K562 (cell line): Measurements from ENCODE around the gene SLBP. TPM values are rescaled to one million over a fixed set of nuclear protein-coding genes. Genes with fewer than 3 reads are reported as not detected.
A peak's percentile ranks its signal among the peaks of the same experiment; 100 is the strongest.

Experiments
- ATAC-seq: fragments of 200-7000 bp; cut with Tn5 transposase; 3 replicates; pipeline ENCODE4 v1.9.1; 2020; ENCODE audit warnings: moderate library complexity
- BruUV-seq: library from RNA; stranded (reverse); fragments of 400-500 nt; replicated peaks from 2 replicates; lab custom pipeline; 2021; lab: Mats Ljungman, UMichigan
- CTCF ChIA-PET: fragments of 300-600 bp; formaldehyde crosslinking; extraction: SDS; loops from one replicate; lab custom pipeline; 2021; ENCODE audit warnings: low intra/inter-chr PET ratio; lab: Yijun Ruan, JAX
- POLR2A ChIA-PET: fragments of 300-600, 350-650 bp; sonication (Branson Sonifier 250); formaldehyde crosslinking; extraction: SDS; loops from one replicate; lab custom pipeline; 2021; ENCODE audit warnings: antibody characterized with exemption, inconsistent platforms; lab: Yijun Ruan, JAX
- DNase-seq, 4 experiments: peaks; one replicate each; pipeline versions ENCODE4 v3.0.0 to v3.0.0-alpha.2; 2011 to 2018; ENCODE audit warnings: low spot score in 3 of 4, mixed read lengths in 3 of 4; ENCODE audit errors: extremely low read depth in 1 of 4
- FAIRE-seq: peaks from 2 replicates; lab custom pipeline; 2011; peaks lifted over from hg19 to GRCh38; lab: Jason Lieb, UNC
- H2AFZ ChIP-seq: 2 replicates; pipeline ENCODE4 v1.6.0; 2011; ENCODE audit warnings: low read depth, low read length, control low read depth, inconsistent platforms
- H3K27ac ChIP-seq: fragments of 200-600 bp; 3 replicates; pipeline ENCODE4 v1.8.0; 2011; ENCODE audit warnings: low read depth, mild to moderate bottlenecking, control low read depth, inconsistent platforms, low read length, moderate library complexity, mixed read lengths; ENCODE audit errors: extremely low read depth
- H3K27me3 ChIP-seq, 2 experiments: fragments of 300-600 bp in 1 of 2; 2 replicates in 1 of 2; 3 replicates in 1 of 2; pipeline versions ENCODE4 v1.6.0 to v1.8.0; 2011; ENCODE audit warnings: inconsistent platforms in 2 of 2, low read length in 2 of 2, mild to moderate bottlenecking in 1 of 2, mixed read lengths in 1 of 2, moderate library complexity in 1 of 2; ENCODE audit not compliant: control insufficient read depth in 2 of 2, insufficient read depth in 2 of 2
- H3K36me3 ChIP-seq: fragments of 300-600 bp; 3 replicates; pipeline ENCODE4 v1.8.0; 2011; ENCODE audit warnings: mild to moderate bottlenecking, low read length, inconsistent platforms; ENCODE audit not compliant: control insufficient read depth, insufficient read depth
- H3K4me1 ChIP-seq, 2 experiments: fragments of 200-600 bp in 1 of 2; replicated peaks in 1 of 2; 2 replicates in 1 of 2; 3 replicates in 1 of 2; pipeline versions ENCODE4 v1.5.1 to v1.8.0; 2011; ENCODE audit warnings: inconsistent platforms in 2 of 2, low read length in 2 of 2, mild to moderate bottlenecking in 1 of 2, mixed read lengths in 1 of 2, moderate library complexity in 1 of 2; ENCODE audit not compliant: control insufficient read depth in 2 of 2, insufficient read depth in 2 of 2
- H3K4me2 ChIP-seq: 2 replicates; pipeline ENCODE4 v1.6.1; 2011; ENCODE audit warnings: low read length, control low read depth, inconsistent platforms, mixed read lengths; ENCODE audit not compliant: insufficient read depth
- H3K4me3 ChIP-seq: fragments of 200-600 bp; sonication (generic), shearing (Covaris generic); 2 replicates; pipeline ENCODE4 v1.5.1; 2016; ENCODE audit warnings: control low read depth, inconsistent platforms
- H3K79me2 ChIP-seq: fragments of 200-600 bp; 3 replicates; pipeline ENCODE4 v1.8.0; 2011; ENCODE audit warnings: low read length, inconsistent platforms; ENCODE audit not compliant: control insufficient read depth, insufficient read depth
- H3K9ac ChIP-seq, 2 experiments: 2 replicates each; pipeline versions ENCODE4 v1.6.0 to v1.6.1; 2011; ENCODE audit warnings: low read depth in 2 of 2, low read length in 2 of 2, control low read depth in 1 of 2, inconsistent platforms in 1 of 2, mild to moderate bottlenecking in 1 of 2, mixed read lengths in 1 of 2; ENCODE audit not compliant: insufficient read depth in 1 of 2
- H3K9me1 ChIP-seq: one replicate; pipeline ENCODE4 v1.6.0; 2011; ENCODE audit warnings: inconsistent platforms, mild to moderate bottlenecking, low read length, moderate library complexity; ENCODE audit not compliant: control insufficient read depth, insufficient read depth
- H3K9me3 ChIP-seq: replicated peaks from 2 replicates; pipeline ENCODE4 v1.5.1; 2011; ENCODE audit warnings: low read depth, low read length, inconsistent platforms; ENCODE audit not compliant: control insufficient read depth, insufficient read depth
- H4K20me1 ChIP-seq: replicated peaks from 2 replicates; pipeline ENCODE4 v1.6.1; 2011; ENCODE audit warnings: low read length, inconsistent platforms, mixed read lengths; ENCODE audit not compliant: control insufficient read depth, insufficient read depth
- CREBBP ChIP-seq: IDR thresholded peaks from one replicate; pipeline ENCODE4 v1.6.1; 2012; ENCODE audit warnings: low read depth, mild to moderate bottlenecking, control low read depth, inconsistent platforms, low read length
- HCFC1 ChIP-seq: IDR thresholded peaks from 2 replicates; pipeline ENCODE4 v1.6.1; 2012; ENCODE audit warnings: low read depth, low read length, improper control_type of control experiment
- HMG20A ChIP-seq: fragments of 450-650 bp; formaldehyde crosslinking; conservative IDR thresholded peaks from 2 replicates; pipeline ENCODE4 v1.4.0; 2020; ENCODE audit warnings: mild to moderate bottlenecking, mixed read lengths
- JUND ChIP-seq, 2 experiments: IDR thresholded peaks; 2 replicates in 1 of 2; 3 replicates in 1 of 2; pipeline ENCODE4 v1.6.1; 2011; ENCODE audit warnings: borderline replicate concordance in 2 of 2, low read depth in 2 of 2, low read length in 2 of 2, improper control_type of control experiment in 1 of 2, missing biosample characterization in 1 of 2, missing genetic modification characterization in 1 of 2, missing genetic modification reagents in 1 of 2
- KDM4B ChIP-seq, 2 experiments: fragments of 450-650 bp in 1 of 2; sonication (generic) in 1 of 2; IDR thresholded peaks; 2 replicates each; pipeline ENCODE4 v1.6.1; 2016 to 2017; ENCODE audit warnings: borderline replicate concordance in 2 of 2, antibody characterized with exemption in 1 of 2, low read depth in 1 of 2, mild to moderate bottlenecking in 1 of 2
- PHF20 ChIP-seq: fragments of 450-650 bp; IDR thresholded peaks from 2 replicates; pipeline ENCODE4 v1.6.1; 2018; ENCODE audit not compliant: partially characterized antibody
- RB1 ChIP-seq: fragments of 450-650 bp; IDR thresholded peaks from 2 replicates; pipeline ENCODE4 v1.6.1; 2017; ENCODE audit warnings: low read depth, mild to moderate bottlenecking
- TBP ChIP-seq: optimal IDR thresholded peaks from 2 replicates; pipeline ENCODE3; 2011; ENCODE audit warnings: low read depth, low read length, improper control_type of control experiment
- WGBS: fragments of 100-300 bp; shearing (Covaris generic); methylation state at CpG from one replicate; pipeline ENCODE4 v1.1.6; 2016; ENCODE audit warnings: low coverage, mixed read lengths; ENCODE audit not compliant: insufficient coverage; ENCODE audit errors: missing lambda C conversion rate; 5-methylcytosine and 5-hydroxymethylcytosine counted together
- in situ Hi-C: fragments of 300-500 bp; cut with MboI; formaldehyde crosslinking; loops from 4 replicates; pipeline ENCODE4 v1.15.0; 2018; ENCODE audit warnings: inconsistent platforms, mixed read lengths
- intact Hi-C: fragments of 100-400 bp; cut with micrococcal nuclease; formaldehyde crosslinking; loops from 2 replicates; pipeline ENCODE4 v1.14.2; 2022
- polyA plus RNA-seq, 8 experiments: library from polyadenylated mRNA; depleted of rRNA in 4 of 8; stranded (reverse) in 5 of 8; unstranded in 3 of 8; fragments of >200 nt; fragmentation: Nextera tagmentation in 2 of 8; fragmentation: Illumina TruSeq in 1 of 8; extraction: Ambion mirVana in 2 of 8; extraction: Trizol in 1 of 8; gene quantifications; 2 replicates each; pipeline versions ENCODE4 v1.2.1 to v1.2.3, GENCODE V29; 2011 to 2014; ENCODE audit warnings: inconsistent platforms in 1 of 8, missing spikeins in 1 of 8
- total RNA-seq, 7 experiments: library from RNA; depleted of rRNA in 6 of 7; stranded (reverse); fragments of >200 nt in 6 of 7; fragmentation: Illumina TruSeq in 2 of 7; extraction: Trizol in 2 of 7; gene quantifications; 2 replicates each; pipeline versions ENCODE4 v1.2.1 to v1.2.3, GENCODE V29; 2011 to 2021; ENCODE audit warnings: low replicate concordance in 1 of 7
- TF ChIP-seq, protein P1 (sequence below), 3 experiments: fragments of 200-800 bp in 1 of 3; fragments of 250-450 bp in 1 of 3; fragments of 450-650 bp in 1 of 3; sonication (Bioruptor Pico) in 1 of 3; sonication (Bioruptor generic) in 1 of 3; formaldehyde crosslinking in 1 of 3; IDR thresholded peaks; 2 replicates each; pipeline versions ENCODE4 v1.6.1 to v1.8.0; 2016 to 2022; ENCODE audit warnings: mild to moderate bottlenecking in 2 of 3, missing genetic modification characterization in 2 of 3, missing compliant biosample characterization in 1 of 3, moderate library complexity in 1 of 3
- TF ChIP-seq, protein P2 (sequence below), 2 experiments: fragments of 200-800 bp in 1 of 2; sonication (Bioruptor generic) in 1 of 2; sonication (generic) in 1 of 2; formaldehyde crosslinking in 1 of 2; IDR thresholded peaks in 1 of 2; conservative IDR thresholded peaks in 1 of 2; 2 replicates each; pipeline versions ENCODE4 v1.5.0 to v1.6.1; 2016 to 2020; ENCODE audit warnings: missing compliant biosample characterization in 1 of 2, missing genetic modification characterization in 1 of 2, missing genetic modification reagents in 1 of 2

SLBP gene
- total and polyA plus RNA-seq, 9 of the 15 experiments (the other 6 are each of a cell fraction or from before 2014, with no cell fraction given): 49.4 to 221 (median 162) TPM

DNA sequence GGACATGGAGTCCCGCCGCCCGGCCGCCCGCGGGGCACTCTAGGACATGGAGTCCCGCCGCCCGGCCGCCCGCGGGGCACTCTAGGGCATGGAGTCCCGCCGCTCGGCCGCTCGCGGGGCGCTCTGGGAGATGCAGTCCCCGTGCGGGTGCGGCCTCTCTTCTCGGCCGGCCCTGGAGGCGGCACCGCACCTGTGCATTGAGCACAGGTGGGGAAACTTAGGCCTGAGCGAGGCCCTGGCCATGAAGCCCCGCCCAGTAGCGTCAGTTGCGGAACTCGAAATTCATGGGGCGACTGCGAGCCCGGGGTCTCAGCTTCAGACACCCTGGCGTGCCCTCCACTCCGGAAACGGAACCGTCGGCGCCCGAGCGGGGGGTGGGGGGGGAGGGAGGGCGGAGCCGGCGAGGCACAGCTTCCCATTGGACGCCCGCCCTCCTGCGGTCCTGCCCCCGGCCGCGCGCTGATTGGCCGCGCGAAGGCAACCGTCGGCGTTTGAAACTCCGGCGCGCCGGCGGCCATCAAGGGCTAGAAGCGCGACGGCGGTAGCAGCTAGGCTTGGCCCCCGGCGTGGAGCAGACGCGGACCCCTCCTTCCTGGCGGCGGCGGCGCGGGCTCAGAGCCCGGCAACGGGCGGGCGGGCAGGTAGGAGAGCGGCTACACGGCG, 9.0 kb upstream of the SLBP start, which contains the start of the genes TACC3 and TMEM129:
Gene TACC3, plus strand, starts transcription at position 519 of the 663 bp plus-strand sequence. CDS start 1,901 bp downstream, outside the sequence.
Gene TMEM129, minus strand, starts transcription at position 321 of the 663 bp plus-strand sequence. CDS start 486 bp downstream, outside the sequence.
- Histone ChIP-seq H4K20me1 (peaks cover 10% of the 10 kb centered on the region), H3K9me3 (no peaks in the 10 kb centered on the region), H3K79me2 (peaks cover 86% of the 10 kb centered on the region), H3K27me3 (no peaks in the 10 kb centered on the region), H3K4me3 (peak within 1 kb of the TSS; percentile 98), H3K27ac (peak within 1 kb of the TSS; percentile 97), H3K9ac (peak within 1 kb of the TSS; percentile 90 to 99), H3K4me1 (peaks cover 10 to 69% of the 10 kb centered on the region in 2 experiments; a peak in 4 of 5 replicates), H3K9me1 (no peaks in the 10 kb centered on the region), H3K36me3 (peaks cover 63% of the 10 kb centered on the region; the same call in 2 of the 3 replicates), H2AFZ (peak within 1 kb of the TSS; percentile 80), H3K4me2 (peak within 1 kb of the TSS; percentile 95)
- POLR2A ChIA-PET: interaction anchor here (0.6 to 4.7 kb wide), 17 partner anchors 8 to 646 kb away, joined by 3 to 32 read pairs (median 3); partner anchors contain the start of gene SLBP
- in situ Hi-C loops (no loop called here), intact Hi-C loops (loop anchor here (10.0 kb wide), 1 partner anchor 366 kb away; no protein-coding TSS in a partner anchor)
- FAIRE-seq (peak; percentile 85), DNase-seq (peak; percentile 96 to 99 (median 96)), ATAC-seq (peak; percentile 87)
- CTCF ChIA-PET: no interaction called here
- BruUV-seq: no TSS peak
- WGBS: 0% methylated on average over 27 of the region's 83 CpGs
- TF ChIP-seq, protein P1, sequence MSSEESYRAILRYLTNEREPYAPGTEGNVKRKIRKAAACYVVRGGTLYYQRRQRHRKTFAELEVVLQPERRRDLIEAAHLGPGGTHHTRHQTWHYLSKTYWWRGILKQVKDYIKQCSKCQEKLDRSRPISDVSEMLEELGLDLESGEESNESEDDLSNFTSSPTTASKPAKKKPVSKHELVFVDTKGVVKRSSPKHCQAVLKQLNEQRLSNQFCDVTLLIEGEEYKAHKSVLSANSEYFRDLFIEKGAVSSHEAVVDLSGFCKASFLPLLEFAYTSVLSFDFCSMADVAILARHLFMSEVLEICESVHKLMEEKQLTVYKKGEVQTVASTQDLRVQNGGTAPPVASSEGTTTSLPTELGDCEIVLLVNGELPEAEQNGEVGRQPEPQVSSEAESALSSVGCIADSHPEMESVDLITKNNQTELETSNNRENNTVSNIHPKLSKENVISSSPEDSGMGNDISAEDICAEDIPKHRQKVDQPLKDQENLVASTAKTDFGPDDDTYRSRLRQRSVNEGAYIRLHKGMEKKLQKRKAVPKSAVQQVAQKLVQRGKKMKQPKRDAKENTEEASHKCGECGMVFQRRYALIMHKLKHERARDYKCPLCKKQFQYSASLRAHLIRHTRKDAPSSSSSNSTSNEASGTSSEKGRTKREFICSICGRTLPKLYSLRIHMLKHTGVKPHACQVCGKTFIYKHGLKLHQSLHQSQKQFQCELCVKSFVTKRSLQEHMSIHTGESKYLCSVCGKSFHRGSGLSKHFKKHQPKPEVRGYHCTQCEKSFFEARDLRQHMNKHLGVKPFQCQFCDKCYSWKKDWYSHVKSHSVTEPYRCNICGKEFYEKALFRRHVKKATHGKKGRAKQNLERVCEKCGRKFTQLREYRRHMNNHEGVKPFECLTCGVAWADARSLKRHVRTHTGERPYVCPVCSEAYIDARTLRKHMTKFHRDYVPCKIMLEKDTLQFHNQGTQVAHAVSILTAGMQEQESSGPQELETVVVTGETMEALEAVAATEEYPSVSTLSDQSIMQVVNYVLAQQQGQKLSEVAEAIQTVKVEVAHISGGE (CRISPR knock-in tag; IDR thresholded peaks at IDR 0.05): peak; percentile 86 to 98 (median 94); a peak in 5 of 6 replicates
- TF ChIP-seq HMG20A (no peak), TBP (peak; percentile 34), KDM4B (IDR thresholded peaks at IDR 0.05; ENCODE audit: borderline replicate concordance in 2 of 2, low read depth in 1 of 2) (peak in 1 of 2 experiments; percentile 98; a peak in 2 of 4 replicates), RB1 (peak; percentile 52), PHF20 (peak; percentile 67), JUND (IDR thresholded peaks at IDR 0.05; ENCODE audit: borderline replicate concordance, low read depth, low read length) (peak; percentile 18; the same call in 1 of the 2 replicates), JUND (tag; IDR thresholded peaks at IDR 0.05; ENCODE audit: borderline replicate concordance, low read depth, low read length) (no peak; the same call in 2 of the 3 replicates), CREBBP (no peak), HCFC1 (peak; percentile 80)
- TF ChIP-seq, protein P2, sequence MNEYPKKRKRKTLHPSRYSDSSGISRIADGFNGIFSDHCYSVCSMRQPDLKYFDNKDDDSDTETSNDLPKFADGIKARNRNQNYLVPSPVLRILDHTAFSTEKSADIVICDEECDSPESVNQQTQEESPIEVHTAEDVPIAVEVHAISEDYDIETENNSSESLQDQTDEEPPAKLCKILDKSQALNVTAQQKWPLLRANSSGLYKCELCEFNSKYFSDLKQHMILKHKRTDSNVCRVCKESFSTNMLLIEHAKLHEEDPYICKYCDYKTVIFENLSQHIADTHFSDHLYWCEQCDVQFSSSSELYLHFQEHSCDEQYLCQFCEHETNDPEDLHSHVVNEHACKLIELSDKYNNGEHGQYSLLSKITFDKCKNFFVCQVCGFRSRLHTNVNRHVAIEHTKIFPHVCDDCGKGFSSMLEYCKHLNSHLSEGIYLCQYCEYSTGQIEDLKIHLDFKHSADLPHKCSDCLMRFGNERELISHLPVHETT (CRISPR knock-in tag; conservative IDR thresholded peaks at IDR 0.05 in 1 of 2, IDR thresholded peaks at IDR 0.05 in 1 of 2): peak in 1 of 2 experiments; percentile 87; a peak in 2 of 4 replicates
